Measurements from ENCODE around the gene SGCG. TPM values are rescaled to one million over a fixed set of nuclear protein-coding genes. Genes with fewer than 3 reads are reported as not detected.

The SGCG gene
- total RNA-seq, 1 experiment from 2014 or later: not detected

DNA sequence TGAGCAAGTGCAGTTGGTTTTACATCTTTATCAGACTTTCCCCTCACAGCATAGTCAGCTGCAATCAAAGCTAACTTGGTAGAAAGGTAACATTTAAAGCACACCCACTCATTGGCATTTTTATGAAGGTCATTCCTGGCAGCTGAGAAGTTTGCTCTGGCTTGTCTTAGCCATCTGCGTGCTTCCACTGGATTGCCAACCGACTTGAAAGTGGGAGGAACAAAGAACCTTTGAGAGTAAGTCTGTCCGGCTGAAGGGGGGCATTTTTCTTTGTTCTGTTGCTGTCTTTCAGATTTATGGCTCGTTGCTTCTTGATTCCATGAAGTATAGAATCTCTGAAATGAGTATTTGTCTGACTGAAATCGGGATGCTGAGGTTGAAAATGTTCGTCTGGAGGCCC, 149.6 kb downstream of the SGCG start:
- CTCF ChIA-PET: no interaction called here
- Mint-ChIP-seq H3K4me3 (ENCODE audit: low read depth, unreplicated experiment) (no peak overlapping the region), H3K9me3 (ENCODE audit: low read depth, unreplicated experiment) (peaks cover 3% of the 10 kb centered on the region), H3K27me3 (ENCODE audit: unreplicated experiment) (no peaks in the 10 kb centered on the region), H3K36me3 (ENCODE audit: insufficient read depth, unreplicated experiment) (no peaks in the 10 kb centered on the region), H3K27ac (ENCODE audit: unreplicated experiment) (no peak overlapping the region), H3K4me1 (ENCODE audit: low read depth, unreplicated experiment) (no peaks in the 10 kb centered on the region)
- TF ChIP-seq CTCF (IDR thresholded peaks at IDR 0.05; ENCODE audit: unreplicated experiment): no peak
- no peak for DNase-seq
- intact Hi-C loops (cut with micrococcal nuclease; ENCODE audit: unreplicated experiment): no loop called here
- no TSS peak for BruUV-seq (replicated peaks)

GRCh38 chr13:23339225-23339624, 158.4 kb downstream of the SGCG start:
- intact Hi-C loops (cut with micrococcal nuclease; ENCODE audit: unreplicated experiment): no loop called here
- no peak for TF ChIP-seq CTCF (IDR thresholded peaks at IDR 0.05; ENCODE audit: unreplicated experiment)
- no peak overlapping the region for H3K27ac Mint-ChIP-seq (ENCODE audit: unreplicated experiment)
- CTCF ChIA-PET: no interaction called here
- no peak for DNase-seq
- H3K36me3 Mint-ChIP-seq (ENCODE audit: insufficient read depth, unreplicated experiment): no peaks in the 10 kb centered on the region
- BruUV-seq (replicated peaks): no TSS peak
- no peaks in the 10 kb centered on the region for H3K27me3 Mint-ChIP-seq (ENCODE audit: unreplicated experiment)
- no peaks in the 10 kb centered on the region for H3K4me1 Mint-ChIP-seq (ENCODE audit: low read depth, unreplicated experiment)
- no peaks in the 10 kb centered on the region for H3K9me3 Mint-ChIP-seq (ENCODE audit: low read depth, unreplicated experiment)
- no peak overlapping the region for H3K4me3 Mint-ChIP-seq (ENCODE audit: low read depth, unreplicated experiment)

DNA sequence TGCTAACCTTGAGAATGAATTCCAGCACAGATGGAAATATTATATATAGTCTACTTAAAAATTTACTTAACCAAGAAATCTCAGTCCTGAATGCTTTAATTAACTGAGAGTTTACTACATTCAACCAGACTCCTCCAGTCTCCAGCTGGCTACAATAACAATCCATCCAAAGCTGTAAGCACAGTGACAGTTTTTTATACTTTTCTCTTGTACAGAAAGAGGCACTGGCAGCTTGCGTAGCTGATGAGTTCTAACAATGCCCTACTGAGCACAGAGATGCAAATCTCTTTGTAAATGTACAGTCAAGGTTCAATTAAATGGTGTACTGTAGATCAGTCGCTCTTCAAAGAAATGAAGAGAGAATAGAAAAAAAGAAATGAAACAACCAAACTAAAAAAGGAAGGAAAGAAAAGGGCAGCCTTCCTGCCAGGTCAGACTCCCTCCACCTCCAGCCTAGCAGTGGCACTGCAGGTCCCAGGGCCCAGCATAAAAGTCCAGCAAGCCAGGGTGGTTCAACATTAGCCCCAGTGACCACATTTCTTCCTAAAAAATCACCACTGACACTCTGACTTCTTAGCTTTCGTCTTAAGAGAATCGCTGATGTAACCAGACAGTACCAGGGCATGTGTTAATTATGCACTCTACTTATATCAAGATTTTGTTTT, 164.3 kb downstream of the SGCG start:
- Mint-ChIP-seq H3K36me3 (ENCODE audit: insufficient read depth, unreplicated experiment) (no peaks in the 10 kb centered on the region), H3K9me3 (ENCODE audit: low read depth, unreplicated experiment) (no peaks in the 10 kb centered on the region), H3K27ac (ENCODE audit: unreplicated experiment) (no peak overlapping the region), H3K4me3 (ENCODE audit: low read depth, unreplicated experiment) (no peak overlapping the region), H3K27me3 (ENCODE audit: unreplicated experiment) (no peaks in the 10 kb centered on the region), H3K4me1 (ENCODE audit: low read depth, unreplicated experiment) (peaks cover 8% of the 10 kb centered on the region)
- no peak for TF ChIP-seq CTCF (IDR thresholded peaks at IDR 0.05; ENCODE audit: unreplicated experiment)
- DNase-seq: no peak
- intact Hi-C loops (cut with micrococcal nuclease; ENCODE audit: unreplicated experiment): no loop called here
- CTCF ChIA-PET: no interaction called here
- no TSS peak for BruUV-seq (replicated peaks)

GRCh38 chr13:23347601-23348000, 166.8 kb downstream of the SGCG start:
- Mint-ChIP-seq H3K4me1 (ENCODE audit: low read depth, unreplicated experiment) (peaks cover 11% of the 10 kb centered on the region), H3K9me3 (ENCODE audit: low read depth, unreplicated experiment) (no peaks in the 10 kb centered on the region), H3K4me3 (ENCODE audit: low read depth, unreplicated experiment) (no peak overlapping the region), H3K27me3 (ENCODE audit: unreplicated experiment) (no peaks in the 10 kb centered on the region), H3K27ac (ENCODE audit: unreplicated experiment) (no peak overlapping the region), H3K36me3 (ENCODE audit: insufficient read depth, unreplicated experiment) (no peaks in the 10 kb centered on the region)
- DNase-seq: no peak
- intact Hi-C loops (cut with micrococcal nuclease; ENCODE audit: unreplicated experiment): no loop called here
- no TSS peak for BruUV-seq (replicated peaks)
- TF ChIP-seq CTCF (IDR thresholded peaks at IDR 0.05; ENCODE audit: unreplicated experiment): no peak
- CTCF ChIA-PET: no interaction called here

All from Calu3 (cell line).